NCI-H1105 (cell line): Measurements from ENCODE around the gene LRRC4C.
A peak's percentile ranks its signal among the peaks of the same experiment; 100 is the strongest.

Experiments used
- DNase-seq: peaks from one replicate; lab custom pipeline; 2025; lab: John Stamatoyannopoulos, UW

LRRC4C gene

DNA sequence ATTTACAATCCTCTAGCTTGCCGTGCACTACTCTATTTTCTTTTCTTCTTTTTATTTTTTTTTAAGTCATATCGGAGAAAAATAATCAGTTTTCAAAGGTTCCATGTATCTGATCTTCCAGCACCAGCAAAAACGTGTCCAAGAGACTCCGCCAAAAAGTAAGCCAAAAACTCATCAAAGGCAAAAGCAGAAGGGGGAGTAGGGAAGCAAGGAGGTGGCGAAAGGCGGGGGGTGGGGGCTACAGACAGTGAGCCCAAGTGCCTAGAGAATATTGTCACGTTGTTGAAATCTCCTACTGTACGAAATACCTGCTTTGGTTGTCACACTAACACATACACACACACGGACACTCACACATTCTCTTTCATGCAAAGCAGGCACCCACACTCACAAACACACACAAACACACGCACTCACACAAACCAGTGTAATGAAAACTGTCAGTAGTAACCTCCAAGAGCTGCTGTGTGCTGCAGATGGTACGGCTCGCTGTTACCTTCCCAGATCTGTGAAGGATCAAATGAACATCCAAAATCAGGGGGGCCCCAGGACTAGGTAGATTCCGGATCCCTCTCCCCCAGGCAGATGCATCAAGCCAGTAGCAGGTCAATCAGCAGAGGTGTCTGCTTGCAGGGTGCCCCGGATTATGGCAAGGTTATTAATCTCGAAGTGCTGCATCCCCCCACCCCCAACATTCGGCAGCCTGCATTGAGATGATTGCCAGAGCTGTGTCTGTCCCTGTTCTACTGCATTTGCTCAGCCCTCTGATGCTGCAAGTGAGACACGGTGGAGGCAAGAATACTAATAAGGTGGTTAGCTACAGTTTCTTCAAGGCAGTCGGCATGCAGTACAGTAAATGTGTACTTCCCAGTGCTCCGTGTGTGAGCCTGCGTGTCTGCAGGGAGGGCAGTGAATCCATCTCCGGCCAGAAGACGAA is at the start of gene LRRC4C:
TSS of gene LRRC4C (minus strand) at position 188 of the 937 bp plus-strand sequence.
- peak; percentile 55 for DNase-seq

- DNase-seq = no peak
Observed at GRCh38 chr11:41508121-41508520, 48.7 kb upstream of the LRRC4C start.

GRCh38 chr11:41499429-41499828 is 40.0 kb upstream of the LRRC4C start:
- DNase-seq = no peak

- no peak for DNase-seq
Observed at GRCh38 chr11:41498726-41499125, 39.3 kb upstream of the LRRC4C start.

DNA sequence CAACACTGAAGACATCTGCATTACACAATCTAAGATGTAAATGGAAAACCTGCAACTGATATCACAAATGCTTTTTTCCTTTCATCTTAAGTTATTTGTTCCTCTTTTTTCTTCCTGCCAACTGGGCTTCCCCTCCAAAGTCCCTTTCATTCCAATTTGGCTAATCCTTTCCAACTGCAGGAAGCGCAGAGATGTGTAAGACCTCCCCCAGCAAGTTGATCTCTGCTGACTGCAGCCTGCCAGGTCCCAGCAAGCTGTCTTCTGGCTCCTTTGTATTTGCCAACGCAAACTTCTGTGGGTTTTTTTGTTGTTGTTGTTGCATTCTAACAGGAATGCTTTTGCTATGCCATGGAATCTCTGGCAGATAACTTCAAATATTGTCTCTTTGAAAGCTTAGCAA is 38.5 kb upstream of the LRRC4C start:
- no peak for DNase-seq

DNA sequence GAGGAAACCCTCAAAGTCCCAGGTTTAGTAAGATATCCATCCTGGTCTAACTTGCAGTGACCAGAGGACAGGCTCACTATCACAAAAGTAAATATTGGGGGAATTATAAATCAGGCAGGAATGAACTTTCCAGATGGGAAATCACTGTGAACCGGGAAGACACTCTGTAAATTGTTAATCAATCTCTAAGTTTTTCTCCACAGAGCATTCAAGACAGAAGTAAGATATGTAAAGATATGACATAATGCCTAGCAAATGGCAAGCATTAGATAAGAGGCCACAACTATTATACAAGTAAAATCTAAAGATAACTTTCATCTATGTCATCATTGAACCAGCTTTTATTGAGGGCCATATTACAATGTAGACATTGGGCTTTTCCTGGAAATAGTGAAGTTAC is 35.3 kb upstream of the LRRC4C start:
- no peak for DNase-seq

DNA sequence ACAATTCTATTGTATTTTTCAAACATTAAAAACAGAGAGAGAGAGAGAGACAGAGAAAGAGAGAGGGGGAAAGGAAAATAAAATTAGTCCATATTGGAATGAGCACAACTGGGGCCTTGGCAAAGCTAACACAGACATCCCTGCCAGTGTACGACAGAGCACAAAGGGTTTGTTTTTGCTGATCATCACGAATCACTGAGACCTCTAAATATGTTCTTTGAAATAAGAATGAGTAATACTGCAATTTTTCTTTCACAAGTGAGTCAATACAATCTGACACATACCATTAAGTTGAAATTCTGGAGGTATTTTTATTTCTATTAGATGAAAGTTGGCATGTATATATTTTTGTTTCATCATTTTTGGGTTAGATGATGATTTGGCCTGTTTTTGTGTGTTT is 27.0 kb upstream of the LRRC4C start:
- no peak for DNase-seq

GRCh38 chr11:41483956-41484355 is 24.5 kb upstream of the LRRC4C start:
- DNase-seq = no peak

- no peak for DNase-seq
Observed at GRCh38 chr11:41479179-41479578, 19.7 kb upstream of the LRRC4C start.

DNA sequence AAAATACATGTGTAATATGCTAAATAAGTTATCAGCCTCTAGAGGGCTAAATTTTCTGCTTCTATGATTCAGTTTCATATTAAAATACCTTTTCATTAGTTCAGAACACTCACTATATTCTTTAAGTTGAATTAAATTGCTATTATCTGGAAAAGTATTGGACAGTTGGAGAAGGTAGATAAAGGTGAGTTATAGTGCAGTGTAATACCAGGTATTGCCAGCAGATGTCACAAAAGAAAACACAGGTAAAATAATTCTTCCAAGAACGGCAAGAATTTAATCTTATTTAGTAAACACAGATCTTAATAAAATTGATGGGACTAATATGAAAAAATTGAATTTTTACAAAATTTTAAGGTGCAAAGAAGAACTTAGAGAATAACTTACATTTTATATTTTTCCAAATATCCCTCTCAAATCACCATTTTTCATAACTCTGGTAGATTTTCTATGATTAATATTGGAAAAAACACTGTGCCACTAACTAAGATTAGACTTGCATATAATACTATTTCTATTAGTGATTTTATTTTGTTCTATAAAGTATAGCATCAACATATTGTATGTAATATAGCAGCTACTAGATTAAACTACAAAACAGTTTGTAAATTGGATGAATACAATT is 1.7 kb upstream of the LRRC4C start:
- DNase-seq = peak; percentile 46

DNA sequence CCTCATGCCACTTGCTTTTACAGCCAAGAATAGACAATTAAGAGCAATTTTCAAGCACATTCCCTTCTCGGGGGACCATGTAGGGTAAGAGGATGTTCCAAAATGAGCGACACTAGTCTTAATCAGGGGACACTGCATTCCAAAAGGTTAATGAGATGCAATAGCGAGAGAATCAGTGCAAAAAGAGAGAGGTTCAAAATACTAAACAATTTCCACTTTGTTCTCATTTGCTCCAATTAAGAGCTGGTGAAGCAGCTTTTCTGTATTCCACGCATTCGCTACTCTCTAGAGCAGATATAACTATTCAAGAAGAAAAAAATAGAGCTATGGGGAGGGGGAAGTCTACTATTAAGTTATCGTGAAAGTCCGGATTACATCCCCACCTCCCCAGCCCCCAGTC is 811 bp downstream of the LRRC4C start:
- DNase-seq = no peak

GRCh38 chr11:41458154-41458553 is 1.3 kb downstream of the LRRC4C start:
- no peak for DNase-seq

GRCh38 chr11:41457216-41458014 is 2.0 kb downstream of the LRRC4C start:
- no peak for DNase-seq

- no peak for DNase-seq
Observed at GRCh38 chr11:41456269-41456668, 3.2 kb downstream of the LRRC4C start.

DNA sequence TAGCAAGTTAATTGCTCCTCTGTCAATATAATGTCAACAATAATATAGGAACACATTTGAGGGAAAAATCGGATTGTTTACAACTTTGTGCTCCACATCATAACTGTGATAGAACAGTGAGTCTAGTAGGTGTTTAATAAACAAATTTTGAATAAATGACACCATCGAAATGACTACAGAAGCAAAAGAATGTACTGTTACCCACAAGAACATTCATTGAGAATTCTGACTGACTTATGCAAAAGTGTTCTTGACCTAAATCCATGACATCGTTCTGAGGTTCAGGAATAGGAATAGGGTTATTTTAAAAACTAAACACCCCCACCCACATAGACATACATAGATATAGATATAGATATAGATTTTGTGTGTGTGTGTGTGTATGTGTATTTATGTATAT is 8.4 kb downstream of the LRRC4C start:
- DNase-seq = no peak

- DNase-seq = no peak
Observed at GRCh38 chr11:41449483-41450050, 9.9 kb downstream of the LRRC4C start.

DNA sequence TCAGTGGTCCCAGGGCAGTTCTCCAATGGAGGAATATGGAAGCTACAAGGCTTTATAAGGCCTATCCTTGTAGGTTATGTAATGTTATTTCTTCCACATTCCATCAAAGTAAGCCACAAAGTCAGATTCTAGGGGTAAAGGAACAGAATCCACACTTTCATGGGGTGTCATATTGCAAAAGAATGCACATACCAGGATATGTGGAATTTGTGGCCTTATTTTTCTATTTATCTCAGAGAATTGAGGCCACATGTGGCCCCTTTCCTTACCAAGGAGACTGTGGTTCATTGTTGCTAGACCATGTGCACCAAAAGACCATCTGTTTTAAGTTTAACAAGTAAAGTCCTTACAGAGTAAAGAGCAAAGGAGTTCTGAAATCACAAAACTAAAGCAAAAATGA is 12.9 kb downstream of the LRRC4C start:
- DNase-seq = no peak

- no peak for DNase-seq
Observed at GRCh38 chr11:41446107-41446506, 13.3 kb downstream of the LRRC4C start.

GRCh38 chr11:41437006-41437490 is 22.4 kb downstream of the LRRC4C start:
- no peak for DNase-seq

GRCh38 chr11:41435531-41435930 is 23.9 kb downstream of the LRRC4C start:
- DNase-seq = no peak

- no peak for DNase-seq
Observed at GRCh38 chr11:41431784-41432183, 27.7 kb downstream of the LRRC4C start.

GRCh38 chr11:41419901-41420300 is 39.6 kb downstream of the LRRC4C start:
- DNase-seq = no peak
